DOHH2 (cell line): ENCODE measurements around the gene MAMDC4.

Source experiments
- CTCF ChIP-seq: fragments of 200-600 bp; sonication (generic); IDR thresholded peaks from one replicate; pipeline ENCODE4 v1.5.1; 2014; ENCODE audit warnings: antibody characterized with exemption, mild to moderate bottlenecking, low read depth, low read length; ENCODE audit not compliant: poor library complexity, severe bottlenecking
- EZH2phosphoT487 ChIP-seq: fragments of 200-600 bp; sonication (generic); IDR thresholded peaks from 2 replicates; pipeline ENCODE4 v1.6.1; 2017; ENCODE audit warnings: borderline replicate concordance, mild to moderate bottlenecking, antibody characterized with exemption, low read length, moderate library complexity, mixed read lengths

DNA sequence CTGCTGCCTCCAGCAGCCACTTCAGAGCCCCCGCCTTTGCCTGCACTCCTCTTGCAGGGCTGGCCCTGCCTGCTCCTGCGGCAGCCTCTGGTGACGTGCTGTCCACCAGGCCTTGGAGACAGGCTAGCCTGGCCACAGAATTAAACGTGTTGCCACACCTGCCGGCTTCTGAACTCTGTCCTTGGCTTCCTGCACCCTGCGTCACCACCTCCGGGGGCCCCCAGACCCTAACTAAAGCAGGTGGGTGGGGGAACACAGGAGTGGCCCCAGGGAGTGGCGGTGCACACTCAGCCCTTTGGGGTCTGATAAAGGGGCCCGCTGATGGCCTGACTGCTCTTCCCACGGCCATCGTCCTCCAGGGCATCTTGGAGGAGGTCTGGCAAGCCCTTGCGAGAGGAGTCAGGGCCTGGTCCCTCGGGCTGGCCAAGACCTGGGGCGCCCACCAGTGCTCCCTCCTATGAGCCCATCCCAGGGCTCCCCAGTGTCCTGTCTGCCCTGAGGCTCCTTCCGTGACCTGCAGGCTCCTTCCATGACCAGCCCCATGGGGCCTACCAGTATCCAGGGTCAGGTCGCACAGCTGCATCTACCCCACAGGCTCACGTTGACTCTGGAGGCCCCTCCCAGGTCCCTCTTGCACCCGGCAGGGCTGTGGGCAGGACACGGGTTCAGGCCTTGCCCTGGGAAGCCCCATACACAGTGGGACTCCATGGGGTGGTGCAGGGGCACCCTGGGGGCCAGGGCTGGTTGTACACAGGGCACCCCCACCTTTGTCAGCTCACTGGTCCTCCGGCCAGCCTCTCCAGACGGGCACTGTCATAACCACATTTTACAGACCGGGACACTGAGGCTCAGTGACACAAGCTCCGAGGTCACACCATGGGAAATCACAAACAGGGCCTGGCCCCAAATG, 1.0 kb upstream of the MAMDC4 start:
- no peak for TF ChIP-seq CTCF
- TF ChIP-seq EZH2phosphoT487: no peak
